BE2C (cell line): ENCODE data around the gene KDM5D. TPM values are rescaled to one million over a fixed set of nuclear protein-coding genes. Genes with fewer than 3 reads are reported as not detected.

Experiments
- DNase-seq: peaks from one replicate; pipeline ENCODE4 v3.0.0-alpha.2; 2020
- H3K27me3 ChIP-seq: fragments of 250-450 bp; sonication (Bioruptor Pico); 2 replicates; pipeline ENCODE4 v1.5.1; 2020; ENCODE audit warnings: mild to moderate bottlenecking
- H3K36me3 ChIP-seq: fragments of 250-450 bp; sonication (Bioruptor Pico); 2 replicates; pipeline ENCODE4 v1.5.1; 2020; ENCODE audit warnings: mild to moderate bottlenecking
- H3K4me1 ChIP-seq: fragments of 250-450 bp; sonication (Bioruptor Pico); 2 replicates; pipeline ENCODE4 v1.5.1; 2020
- H3K4me3 ChIP-seq: 2 replicates; pipeline ENCODE4 v1.5.1; 2011; ENCODE audit warnings: low read depth, low read length
- H3K9me3 ChIP-seq: fragments of 250-450 bp; sonication (Bioruptor Pico); 2 replicates; pipeline ENCODE4 v1.5.1; 2020
- CTCF ChIP-seq: IDR thresholded peaks from 2 replicates; pipeline ENCODE4 v1.5.1; 2012; ENCODE audit warnings: mild to moderate bottlenecking, low read depth, low read length
- polyA plus RNA-seq: library from polyadenylated mRNA; unstranded; fragments of >200 nt; gene quantifications from one replicate; pipeline ENCODE4 v1.2.1, GENCODE V29; 2012; ENCODE audit warnings: low read depth, missing spikeins; ENCODE audit not compliant: insufficient read length, insufficient read depth

KDM5D gene
- polyA plus RNA-seq = 0.36 TPM

- TF ChIP-seq CTCF = no peak
- DNase-seq = no peak
- Histone ChIP-seq H3K9me3 (no peaks in the 10 kb centered on the region), H3K4me3 (no peak within 1 kb of the TSS), H3K4me1 (no peaks in the 10 kb centered on the region), H3K27me3 (no peaks in the 10 kb centered on the region), H3K36me3 (no peaks in the 10 kb centered on the region)
Measured at GRCh38 chrY:19744381-19745378, at the start of gene KDM5D. TSS of gene KDM5D (minus strand) at chrY:19744726. CDS start at chrY:19744534, 192 bp downstream.

GRCh38 chrY:19768375-19768774 is 23.8 kb upstream of the KDM5D start:
- H3K9me3 ChIP-seq = no peaks in the 10 kb centered on the region
- no peaks in the 10 kb centered on the region for H3K36me3 ChIP-seq
- H3K4me3 ChIP-seq = no peak overlapping the region
- no peaks in the 10 kb centered on the region for H3K27me3 ChIP-seq
- no peak for DNase-seq
- no peaks in the 10 kb centered on the region for H3K4me1 ChIP-seq
- no peak for TF ChIP-seq CTCF

GRCh38 chrY:19743331-19743730 is 1.2 kb downstream of the KDM5D start:
- no peak for TF ChIP-seq CTCF
- Histone ChIP-seq H3K27me3 (no peaks in the 10 kb centered on the region), H3K4me1 (no peaks in the 10 kb centered on the region), H3K4me3 (no peak overlapping the region), H3K9me3 (no peaks in the 10 kb centered on the region), H3K36me3 (no peaks in the 10 kb centered on the region)
- DNase-seq = no peak

- DNase-seq = no peak
- H3K36me3 ChIP-seq = no peaks in the 10 kb centered on the region
- TF ChIP-seq CTCF = no peak
- no peaks in the 10 kb centered on the region for H3K4me1 ChIP-seq
- H3K27me3 ChIP-seq = no peaks in the 10 kb centered on the region
- H3K4me3 ChIP-seq = no peak overlapping the region
- H3K9me3 ChIP-seq = no peaks in the 10 kb centered on the region
Measured at GRCh38 chrY:19742153-19742552, 2.4 kb downstream of the KDM5D start.

GRCh38 chrY:19734425-19734824 is 10.1 kb downstream of the KDM5D start:
- Histone ChIP-seq H3K4me1 (no peaks in the 10 kb centered on the region), H3K4me3 (no peak overlapping the region), H3K36me3 (no peaks in the 10 kb centered on the region), H3K9me3 (no peaks in the 10 kb centered on the region), H3K27me3 (no peaks in the 10 kb centered on the region)
- no peak for DNase-seq
- TF ChIP-seq CTCF = no peak

- H3K9me3 ChIP-seq = no peaks in the 10 kb centered on the region
- H3K27me3 ChIP-seq = no peaks in the 10 kb centered on the region
- H3K4me1 ChIP-seq = no peaks in the 10 kb centered on the region
- H3K4me3 ChIP-seq = no peak overlapping the region
- no peak for DNase-seq
- no peak for TF ChIP-seq CTCF
- H3K36me3 ChIP-seq = no peaks in the 10 kb centered on the region
Measured at GRCh38 chrY:19717950-19718349, 26.6 kb downstream of the KDM5D start.
